ENCODE measurements around the gene SMURF2. TPM values are rescaled to one million over a fixed set of nuclear protein-coding genes. Genes with fewer than 3 reads are reported as not detected.

The SMURF2 gene
- total RNA-seq, 1 donor from 2014 or later: 24.6 TPM

GRCh38 chr17:64638552-64639203 is 23.4 kb downstream of the SMURF2 start:
- Histone ChIP-seq H3K4me1 (peaks cover 12% of the 10 kb centered on the region), H3K27ac (no peak overlapping the region), H3K4me3 (no peak overlapping the region), H2AFZ (replicated peaks) (no peak overlapping the region), H3K27me3 (no peaks in the 10 kb centered on the region), H4K20me1 (ENCODE audit: low read depth) (peaks cover 12% of the 10 kb centered on the region), H3K36me3 (no peaks in the 10 kb centered on the region), H3K4me2 (no peak overlapping the region), H3K79me2 (ENCODE audit: low read depth) (peaks cover 65% of the 10 kb centered on the region), H3K9ac (no peak overlapping the region), H3K9me3 (ENCODE audit: low read depth) (no peaks in the 10 kb centered on the region), H3F3A (ENCODE audit: low read depth) (peaks cover 6% of the 10 kb centered on the region)
- TF ChIP-seq EZH2phosphoT487 (IDR thresholded peaks at IDR 0.05): no peak
- TF ChIP-seq, protein P1, sequence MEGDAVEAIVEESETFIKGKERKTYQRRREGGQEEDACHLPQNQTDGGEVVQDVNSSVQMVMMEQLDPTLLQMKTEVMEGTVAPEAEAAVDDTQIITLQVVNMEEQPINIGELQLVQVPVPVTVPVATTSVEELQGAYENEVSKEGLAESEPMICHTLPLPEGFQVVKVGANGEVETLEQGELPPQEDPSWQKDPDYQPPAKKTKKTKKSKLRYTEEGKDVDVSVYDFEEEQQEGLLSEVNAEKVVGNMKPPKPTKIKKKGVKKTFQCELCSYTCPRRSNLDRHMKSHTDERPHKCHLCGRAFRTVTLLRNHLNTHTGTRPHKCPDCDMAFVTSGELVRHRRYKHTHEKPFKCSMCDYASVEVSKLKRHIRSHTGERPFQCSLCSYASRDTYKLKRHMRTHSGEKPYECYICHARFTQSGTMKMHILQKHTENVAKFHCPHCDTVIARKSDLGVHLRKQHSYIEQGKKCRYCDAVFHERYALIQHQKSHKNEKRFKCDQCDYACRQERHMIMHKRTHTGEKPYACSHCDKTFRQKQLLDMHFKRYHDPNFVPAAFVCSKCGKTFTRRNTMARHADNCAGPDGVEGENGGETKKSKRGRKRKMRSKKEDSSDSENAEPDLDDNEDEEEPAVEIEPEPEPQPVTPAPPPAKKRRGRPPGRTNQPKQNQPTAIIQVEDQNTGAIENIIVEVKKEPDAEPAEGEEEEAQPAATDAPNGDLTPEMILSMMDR (IDR thresholded peaks at IDR 0.05): no peak
- TF ChIP-seq EZH2 (IDR thresholded peaks at IDR 0.05): no peak
- H3K27ac Mint-ChIP-seq: no peak overlapping the region
- no peak overlapping the region for H3K4me3 Mint-ChIP-seq
- no peak for DNase-seq (ENCODE audit: low spot score)
- peaks cover 16% of the 10 kb centered on the region for H3K4me1 Mint-ChIP-seq
- no peaks in the 10 kb centered on the region for H3K9me3 Mint-ChIP-seq
- peaks cover 2% of the 10 kb centered on the region for H3K27me3 Mint-ChIP-seq (ENCODE audit: insufficient read depth, low read depth)
- peaks cover 9% of the 10 kb centered on the region for H3K36me3 Mint-ChIP-seq

DNA sequence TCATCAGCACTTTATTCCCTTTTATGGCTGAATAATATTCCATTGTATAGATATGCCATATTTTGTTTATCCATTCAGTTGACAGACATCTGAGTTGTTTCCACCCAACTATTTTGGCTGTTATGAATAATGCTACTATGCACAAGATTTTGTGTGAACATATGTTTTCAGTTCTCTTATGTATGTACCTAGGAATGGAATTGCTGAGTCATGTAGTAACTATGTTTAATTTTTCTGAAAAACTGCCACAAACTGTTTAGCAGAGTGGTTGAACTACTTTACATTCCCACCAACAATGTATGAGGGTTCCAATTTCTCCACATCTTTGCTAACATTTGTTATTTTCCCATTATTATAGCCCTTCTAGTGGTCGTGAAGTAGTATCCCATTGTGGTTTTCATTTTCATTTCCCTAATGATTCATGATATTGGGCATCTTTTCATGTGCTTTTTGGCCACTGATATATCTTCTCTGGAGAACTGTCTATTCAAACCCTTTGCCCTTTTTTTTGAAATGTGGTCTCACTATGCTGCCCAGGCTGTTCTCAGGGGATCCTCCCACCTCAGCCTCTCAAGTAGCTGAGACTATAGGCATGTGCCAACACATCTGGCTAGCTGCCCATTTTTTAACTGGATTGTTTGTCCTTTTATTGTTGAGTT is 26.3 kb downstream of the SMURF2 start:
- H3K27ac ChIP-seq: no peak overlapping the region
- Mint-ChIP-seq H3K27me3 (ENCODE audit: insufficient read depth, low read depth) (peaks cover 2% of the 10 kb centered on the region), H3K36me3 (peaks cover 9% of the 10 kb centered on the region), H3K9me3 (no peaks in the 10 kb centered on the region), H3K27ac (no peak overlapping the region), H3K4me1 (peaks cover 9% of the 10 kb centered on the region), H3K4me3 (no peak overlapping the region)
- H3K4me2 ChIP-seq: no peak overlapping the region
- H3K9me3 ChIP-seq (ENCODE audit: low read depth): no peaks in the 10 kb centered on the region
- DNase-seq (ENCODE audit: low spot score): no peak
- H3K79me2 ChIP-seq (ENCODE audit: low read depth): peaks cover 68% of the 10 kb centered on the region
- H4K20me1 ChIP-seq (ENCODE audit: low read depth): no peaks in the 10 kb centered on the region
- no peak for TF ChIP-seq EZH2 (IDR thresholded peaks at IDR 0.05)
- TF ChIP-seq EZH2phosphoT487 (IDR thresholded peaks at IDR 0.05): no peak
- TF ChIP-seq, protein P1 (IDR thresholded peaks at IDR 0.05): no peak
- no peaks in the 10 kb centered on the region for H3K36me3 ChIP-seq
- H3K9ac ChIP-seq: no peak overlapping the region
- no peak overlapping the region for H2AFZ ChIP-seq (replicated peaks)
- no peak overlapping the region for H3K4me3 ChIP-seq
- H3K27me3 ChIP-seq: no peaks in the 10 kb centered on the region
- H3F3A ChIP-seq (ENCODE audit: low read depth): no peaks in the 10 kb centered on the region
- H3K4me1 ChIP-seq: peaks cover 10% of the 10 kb centered on the region

GRCh38 chr17:64634218-64634617 is 27.9 kb downstream of the SMURF2 start:
- Mint-ChIP-seq H3K4me1 (peaks cover 4% of the 10 kb centered on the region), H3K9me3 (no peaks in the 10 kb centered on the region), H3K36me3 (peaks cover 9% of the 10 kb centered on the region), H3K27me3 (ENCODE audit: insufficient read depth, low read depth) (peaks cover 2% of the 10 kb centered on the region), H3K4me3 (no peak overlapping the region), H3K27ac (no peak overlapping the region)
- DNase-seq (ENCODE audit: low spot score): no peak
- no peaks in the 10 kb centered on the region for H3K4me1 ChIP-seq
- H3K27me3 ChIP-seq: no peaks in the 10 kb centered on the region
- peaks cover 63% of the 10 kb centered on the region for H3K79me2 ChIP-seq (ENCODE audit: low read depth)
- no peaks in the 10 kb centered on the region for H3K9me3 ChIP-seq (ENCODE audit: low read depth)
- no peaks in the 10 kb centered on the region for H3K36me3 ChIP-seq
- H3K9ac ChIP-seq: no peak overlapping the region
- H2AFZ ChIP-seq (replicated peaks): no peak overlapping the region
- no peaks in the 10 kb centered on the region for H3F3A ChIP-seq (ENCODE audit: low read depth)
- no peaks in the 10 kb centered on the region for H4K20me1 ChIP-seq (ENCODE audit: low read depth)
- no peak overlapping the region for H3K27ac ChIP-seq
- TF ChIP-seq EZH2 (IDR thresholded peaks at IDR 0.05) (no peak), EZH2phosphoT487 (IDR thresholded peaks at IDR 0.05) (no peak)
- TF ChIP-seq, protein P1 (IDR thresholded peaks at IDR 0.05): no peak
- H3K4me2 ChIP-seq: no peak overlapping the region
- H3K4me3 ChIP-seq: no peak overlapping the region

Measured in neural progenitor cell (in vitro differentiated cells).